GM19463 (cell line): ENCODE data around the gene LRRC30.
"Not testable (repeated sequence)": the region's sequence is repeated elsewhere in the genome, so short reads cannot be mapped to it uniquely, and the experiment has no call there.

Experiments used
- ATAC-seq: cut with Tn5 transposase; IDR thresholded peaks from one replicate; pipeline ENCODE4 v1.9.1; 2021; ENCODE audit warnings: mild to moderate bottlenecking, moderate library complexity; ENCODE audit not compliant: unreplicated experiment

The LRRC30 gene

GRCh38 chr18:7230626-7231349 lies at the start of gene LRRC30:
Gene LRRC30 (plus strand): TSS chr18:7231089. CDS start chr18:7231139, 50 bp downstream.
- ATAC-seq = no peak

GRCh38 chr18:7185701-7186100 lies 45.2 kb upstream of the LRRC30 start:
- ATAC-seq = no peak

- no peak for ATAC-seq
These were observed 40.2 kb upstream of the LRRC30 start for GRCh38 chr18:7190547-7191156.

- ATAC-seq = no peak
These were observed 39.2 kb upstream of the LRRC30 start for GRCh38 chr18:7191736-7192135.

GRCh38 chr18:7195266-7195665 lies 35.6 kb upstream of the LRRC30 start:
- ATAC-seq = no peak

- no peak for ATAC-seq
These were observed 34.5 kb upstream of the LRRC30 start for GRCh38 chr18:7196421-7196820.

GRCh38 chr18:7197854-7198253 lies 33.0 kb upstream of the LRRC30 start:
- ATAC-seq = no peak

GRCh38 chr18:7198326-7198725 lies 32.6 kb upstream of the LRRC30 start:
- no peak for ATAC-seq

- no peak for ATAC-seq
These were observed 29.8 kb upstream of the LRRC30 start for GRCh38 chr18:7201096-7201495.

- no peak for ATAC-seq
These were observed 28.7 kb upstream of the LRRC30 start for GRCh38 chr18:7202169-7202568.

- not testable (repeated sequence) for ATAC-seq
These were observed 27.3 kb upstream of the LRRC30 start for GRCh38 chr18:7203601-7204000.

- no peak for ATAC-seq
These were observed 25.5 kb upstream of the LRRC30 start for GRCh38 chr18:7205346-7205745.

- ATAC-seq = no peak
These were observed 24.7 kb upstream of the LRRC30 start for GRCh38 chr18:7206217-7206616.

- no peak for ATAC-seq
These were observed 23.4 kb upstream of the LRRC30 start for GRCh38 chr18:7207366-7207915.

- no peak for ATAC-seq
These were observed 9.3 kb upstream of the LRRC30 start for GRCh38 chr18:7221424-7222155.

- no peak for ATAC-seq
These were observed 6.7 kb upstream of the LRRC30 start for GRCh38 chr18:7224198-7224597.

GRCh38 chr18:7232218-7232617 lies 1.3 kb downstream of the LRRC30 start:
- ATAC-seq = no peak

- no peak for ATAC-seq
These were observed 2.4 kb downstream of the LRRC30 start for GRCh38 chr18:7233134-7233810.

- ATAC-seq = no peak
These were observed 3.2 kb downstream of the LRRC30 start for GRCh38 chr18:7234091-7234490.

GRCh38 chr18:7234956-7235355 lies 4.1 kb downstream of the LRRC30 start:
- no peak for ATAC-seq

- no peak for ATAC-seq
These were observed 5.2 kb downstream of the LRRC30 start for GRCh38 chr18:7236072-7236471.
